ENCODE results near the gene DDX24.

- TF ChIP-seq CTCF (conservative IDR thresholded peaks at IDR 0.05 in 1 of 2, IDR thresholded peaks at IDR 0.05 in 1 of 2; ENCODE audit: extremely low read depth in 1 of 2, insufficient read depth in 1 of 2, low read depth in 1 of 2, low read length in 2 of 2) = no peak
- no peak for TF ChIP-seq EZH2 (IDR thresholded peaks at IDR 0.05; ENCODE audit: borderline replicate concordance, low read length)
Observed at GRCh38 chr14:94024549-94024948, 56.5 kb downstream of the DDX24 start.
